Measurements from ENCODE around the gene DRG2.

Gene DRG2

DNA sequence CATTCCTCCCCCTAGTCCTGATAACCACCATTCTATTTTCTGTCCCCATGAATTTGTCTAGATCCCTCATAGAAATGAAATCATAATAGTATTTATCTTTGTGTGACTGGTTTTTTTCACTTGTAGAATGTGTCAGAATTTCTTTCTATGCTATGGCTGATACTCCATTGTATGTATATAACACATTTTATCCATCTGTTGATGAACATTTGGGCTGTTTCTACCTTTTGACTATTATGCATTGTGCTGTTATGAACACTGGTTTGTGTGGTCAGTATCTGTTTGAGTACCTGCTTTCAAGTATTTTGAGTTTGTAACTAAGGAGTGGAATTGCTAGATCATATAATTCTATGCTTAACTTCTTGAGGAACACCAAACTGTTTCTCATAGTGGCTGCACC lies 16.0 kb upstream of the DRG2 start:
- intact Hi-C loops (cut with DNase I): no loop called here
- DNase-seq: no peak

DNA sequence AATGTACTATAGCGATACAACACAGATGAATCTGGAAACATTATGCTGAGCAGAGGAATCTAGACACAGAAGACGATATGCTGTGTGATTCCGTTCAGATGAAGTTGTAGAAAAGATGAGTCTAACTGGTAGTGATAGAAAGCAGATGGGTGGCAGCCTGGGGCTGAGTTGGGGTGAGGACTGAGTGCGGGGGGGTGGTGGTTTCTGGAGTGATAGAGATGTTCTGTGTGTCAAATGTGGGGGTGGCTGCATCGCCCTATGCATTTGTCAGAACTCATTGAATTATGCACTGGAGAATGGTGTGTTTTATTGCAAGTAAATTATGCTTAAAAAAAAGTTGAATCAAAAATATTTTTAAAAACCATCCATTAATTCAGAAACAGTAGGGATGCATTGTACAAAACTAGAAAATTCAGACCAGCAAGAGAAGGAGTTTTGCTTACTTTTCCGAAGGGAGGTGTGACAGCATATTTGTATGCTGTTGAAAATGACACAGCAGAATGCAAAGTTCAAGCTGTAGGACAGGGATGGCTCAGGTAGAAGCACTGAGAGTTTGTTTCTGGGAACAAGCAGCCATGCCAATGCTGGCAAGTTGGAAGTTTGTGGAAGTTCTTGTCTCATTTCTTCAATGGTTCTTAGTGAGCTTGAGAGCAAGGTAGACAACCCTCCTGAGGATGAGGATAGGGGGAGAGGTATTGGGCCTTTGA lies 13.0 kb upstream of the DRG2 start:
- intact Hi-C loops (cut with DNase I): no loop called here
- DNase-seq: peak in 1 of 10 donors; percentile 15

DNA sequence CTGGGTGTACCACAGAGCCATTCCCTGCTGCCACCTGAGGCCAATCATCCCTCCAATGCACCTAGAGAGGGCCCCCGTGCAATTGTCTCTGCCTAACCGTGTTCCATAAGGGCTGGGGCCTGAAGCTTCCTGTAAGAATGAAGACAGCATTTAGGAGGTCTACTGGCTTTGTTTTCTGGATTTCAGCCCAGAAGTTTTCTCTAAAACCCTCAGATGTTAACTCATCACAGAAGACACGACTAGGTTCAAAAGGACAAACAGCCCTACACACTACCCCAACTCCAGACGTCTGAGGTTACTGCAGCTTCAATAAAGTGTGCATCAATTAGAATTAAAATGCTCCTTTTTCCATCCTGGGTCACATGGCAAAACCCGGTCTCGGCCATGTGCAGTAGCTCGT lies 10.8 kb upstream of the DRG2 start:
- intact Hi-C loops (cut with DNase I): no loop called here
- peak in 1 of 10 donors; percentile 39 for DNase-seq

DNA sequence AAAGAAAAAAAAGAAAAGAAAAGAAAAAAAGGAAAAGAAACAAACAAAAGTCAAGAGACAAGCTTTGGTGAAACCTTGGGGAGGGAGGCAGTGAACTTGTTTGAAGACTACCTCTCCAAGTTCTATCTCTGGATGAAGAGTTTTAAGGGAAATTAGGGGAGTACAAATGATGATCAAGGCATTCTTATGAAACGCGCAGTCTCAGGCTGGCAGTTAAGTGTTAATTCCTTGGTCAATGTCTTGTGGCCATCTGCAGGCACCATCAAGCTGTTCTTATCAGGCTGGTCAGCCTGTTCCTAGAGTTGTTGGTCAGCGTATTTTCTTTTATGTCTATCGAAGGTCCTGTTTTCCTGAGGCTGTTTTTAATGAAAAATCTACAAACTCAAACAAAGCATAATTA lies 8.2 kb upstream of the DRG2 start:
- intact Hi-C loops (cut with DNase I): no loop called here
- no peak for DNase-seq

DNA sequence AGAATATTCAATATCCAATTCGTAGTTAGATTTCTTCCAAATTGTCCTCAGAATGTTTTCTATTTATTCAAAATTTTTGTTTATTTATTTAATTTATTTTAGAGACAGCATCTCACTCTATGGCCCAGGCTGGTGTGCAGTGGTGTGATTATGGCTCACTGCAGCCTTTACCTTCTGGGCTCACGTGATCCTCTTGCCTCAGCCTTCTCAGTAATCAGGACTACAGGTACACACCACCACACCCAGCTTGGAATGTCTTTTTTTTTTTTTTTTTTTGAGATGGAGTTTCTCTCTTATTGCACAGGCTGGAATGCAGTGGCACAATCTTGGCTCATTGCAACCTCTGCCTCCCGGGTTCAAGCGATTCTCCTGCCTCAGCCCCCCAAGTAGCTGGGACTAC lies 3.5 kb upstream of the DRG2 start:
- intact Hi-C loops (cut with DNase I): loop anchor here (10.0 kb wide), 1 partner anchor 49 kb away; the partner anchor contains the start of genes ATPAF2 and GID4
- peak in 1 of 10 donors; percentile 2 for DNase-seq

DNA sequence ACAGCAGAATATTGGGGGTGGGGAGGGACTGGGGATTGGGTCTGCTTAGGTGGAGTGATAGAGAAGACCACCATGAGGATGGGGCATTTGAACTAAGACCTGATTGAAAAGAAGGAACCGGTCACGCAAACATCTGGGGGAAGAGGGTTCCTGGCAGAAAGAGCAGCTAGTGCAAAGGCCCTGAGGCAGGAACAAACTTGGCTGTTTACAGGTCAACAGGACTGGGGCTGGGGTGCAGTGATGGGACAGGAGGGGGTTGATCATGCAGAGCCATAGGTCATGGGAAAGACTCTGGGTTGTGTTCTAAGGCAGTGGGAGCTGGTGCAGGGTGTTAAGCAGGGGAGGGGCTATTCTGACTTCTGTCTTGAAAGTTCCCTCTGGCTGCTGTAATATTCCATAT lies 1.9 kb downstream of the DRG2 start:
- peak in 3 of 10 donors; percentile 1 to 36 (median 12) for DNase-seq
- intact Hi-C loops (cut with DNase I): loop anchor here (5.0 to 10.0 kb wide), 2 partner anchors 55 to 93 kb away; partner anchors contain the start of genes ALKBH5, ATPAF2 and GID4

DNA sequence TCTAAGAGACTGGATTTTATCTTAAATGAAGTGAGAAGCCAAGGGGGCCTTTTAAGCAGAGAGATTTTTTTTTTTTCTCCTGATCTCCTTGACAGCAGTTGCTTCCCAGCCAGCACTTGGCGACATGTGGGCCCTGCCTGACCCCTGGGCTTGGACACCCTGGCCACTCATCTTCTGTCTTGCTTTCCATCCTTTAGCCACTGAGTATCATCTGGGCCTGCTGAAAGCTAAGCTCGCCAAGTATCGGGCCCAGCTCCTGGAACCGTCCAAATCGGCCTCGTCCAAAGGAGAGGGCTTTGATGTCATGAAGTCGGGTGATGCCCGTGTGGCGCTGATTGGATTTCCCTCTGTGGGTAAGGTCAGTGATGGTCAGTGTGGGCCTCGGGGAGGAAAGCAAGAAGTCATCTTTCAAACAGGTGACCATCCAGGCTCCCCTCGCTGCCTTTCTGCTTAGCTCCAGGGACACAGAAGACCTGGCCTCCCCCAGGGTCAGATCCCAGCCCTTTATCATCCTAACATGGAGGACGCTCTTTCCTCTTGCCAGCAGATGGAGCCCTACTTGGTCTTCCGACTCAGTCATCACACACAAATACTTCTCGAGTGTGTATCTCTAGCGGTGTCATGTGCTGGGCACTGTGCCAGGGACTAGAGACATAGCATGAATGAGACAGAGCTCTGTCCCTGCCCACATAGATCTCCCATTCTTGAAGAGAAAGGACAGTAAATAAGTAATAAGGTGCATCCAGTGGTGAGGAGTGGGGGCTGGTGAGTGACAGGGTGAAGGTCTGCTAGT lies 6.1 kb downstream of the DRG2 start:
- DNase-seq: peak in 4 of 10 donors; percentile 21 to 75 (median 54)
- intact Hi-C loops (cut with DNase I): no loop called here

DNA sequence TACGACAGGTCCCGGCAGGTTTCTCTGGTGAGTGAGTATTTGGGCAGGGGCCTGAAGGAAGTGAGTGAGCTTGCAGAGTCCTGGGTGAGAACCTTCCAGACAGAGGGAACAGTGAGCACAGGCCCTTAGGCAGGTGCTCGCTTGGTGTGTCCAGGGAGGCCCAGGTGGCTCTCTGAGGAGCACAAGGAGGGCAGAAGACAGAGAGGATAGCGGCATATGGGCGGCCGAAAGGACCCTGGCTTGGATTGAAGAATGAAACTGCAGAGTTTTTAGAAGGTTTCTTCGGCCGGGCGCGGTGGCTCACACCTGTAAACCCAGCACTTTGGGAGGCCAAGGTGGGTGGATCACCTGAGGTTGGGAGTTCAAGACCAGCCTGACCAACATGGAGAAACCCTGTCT lies 6.7 kb downstream of the DRG2 start:
- intact Hi-C loops (cut with DNase I): no loop called here
- peak in 1 of 10 donors; percentile 52 for DNase-seq

DNA sequence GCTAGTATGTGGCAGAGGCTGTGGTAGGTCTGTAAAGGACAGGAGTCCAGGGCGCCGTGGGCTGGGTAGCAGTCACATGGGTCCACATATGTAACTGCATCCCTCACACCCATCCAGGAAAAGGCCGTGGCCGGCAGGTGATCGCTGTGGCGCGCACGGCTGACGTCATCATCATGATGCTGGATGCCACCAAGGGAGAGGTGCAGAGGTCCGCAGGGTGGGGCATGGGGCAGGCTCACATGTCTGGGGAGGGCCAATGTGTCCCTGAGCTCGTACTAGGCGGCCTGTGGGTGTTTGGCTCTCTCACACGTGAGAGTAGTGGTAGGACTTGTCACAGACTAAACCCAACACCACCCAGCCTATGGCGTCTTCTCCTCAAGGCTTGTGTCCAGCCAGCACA lies 11.8 kb downstream of the DRG2 start:
- no peak for DNase-seq
- intact Hi-C loops (cut with DNase I): no loop called here

DNA sequence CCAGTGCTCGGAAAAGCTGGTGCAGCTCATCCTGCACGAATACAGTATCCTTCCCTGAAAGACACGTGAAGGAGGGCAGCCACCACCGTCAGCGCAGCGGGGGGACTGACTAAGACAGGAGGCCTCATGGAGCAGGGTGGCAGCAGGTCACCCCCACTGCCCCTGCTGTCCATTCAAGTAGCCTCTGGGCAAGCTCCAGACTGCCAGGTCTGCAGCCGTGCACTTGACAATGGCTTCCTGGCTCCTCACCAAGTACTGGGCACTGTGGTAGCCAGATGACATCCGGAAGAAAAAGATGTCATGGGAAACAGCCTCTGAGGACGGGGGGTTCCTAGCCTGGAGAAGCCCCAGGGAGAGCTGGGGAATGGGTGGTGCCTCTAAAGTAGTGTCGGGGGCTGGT lies 12.9 kb downstream of the DRG2 start:
- intact Hi-C loops (cut with DNase I): no loop called here
- DNase-seq: no peak

DNA sequence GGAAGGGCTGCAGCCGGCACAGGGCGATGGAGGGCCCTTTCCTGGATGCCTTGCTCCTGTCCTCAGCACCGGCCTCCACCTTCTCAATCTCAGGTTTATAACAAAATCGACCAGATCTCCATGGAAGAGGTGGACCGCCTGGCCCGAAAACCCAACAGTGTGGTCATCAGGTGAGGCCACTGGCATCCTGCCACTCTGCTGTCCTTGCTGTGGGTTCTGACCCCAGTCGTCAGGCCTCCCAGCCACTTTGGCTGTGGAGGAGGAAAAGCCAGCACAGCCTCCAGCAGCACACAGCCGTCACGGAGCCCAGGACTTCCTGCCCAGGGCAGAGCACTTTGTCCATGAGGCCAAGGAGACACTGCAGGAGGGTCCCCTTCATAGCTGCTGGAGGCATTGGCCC lies 14.1 kb downstream of the DRG2 start:
- intact Hi-C loops (cut with DNase I): no loop called here
- no peak for DNase-seq

DNA sequence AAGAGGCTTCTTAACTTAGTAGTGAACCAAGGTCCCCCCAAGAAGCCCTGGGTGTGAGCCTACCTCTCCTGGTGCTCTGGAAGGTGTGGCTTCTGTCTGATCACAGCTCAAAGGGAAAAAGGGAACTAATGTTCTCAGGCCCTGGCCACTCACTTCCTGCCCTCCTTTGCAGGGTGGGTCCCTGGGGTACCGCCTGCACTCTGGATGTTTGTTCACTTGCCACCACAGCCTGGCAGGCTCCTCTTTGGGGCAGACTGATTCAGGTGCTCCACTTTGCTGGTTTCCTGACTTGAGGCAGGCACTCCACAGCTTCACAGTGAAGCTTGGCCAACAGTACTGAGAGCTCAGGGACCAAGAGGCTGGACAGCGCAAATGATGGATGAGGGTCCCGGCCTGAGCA lies 14.9 kb downstream of the DRG2 start:
- peak in 1 of 10 donors; percentile 62 for DNase-seq
- intact Hi-C loops (cut with DNase I): no loop called here

DNA sequence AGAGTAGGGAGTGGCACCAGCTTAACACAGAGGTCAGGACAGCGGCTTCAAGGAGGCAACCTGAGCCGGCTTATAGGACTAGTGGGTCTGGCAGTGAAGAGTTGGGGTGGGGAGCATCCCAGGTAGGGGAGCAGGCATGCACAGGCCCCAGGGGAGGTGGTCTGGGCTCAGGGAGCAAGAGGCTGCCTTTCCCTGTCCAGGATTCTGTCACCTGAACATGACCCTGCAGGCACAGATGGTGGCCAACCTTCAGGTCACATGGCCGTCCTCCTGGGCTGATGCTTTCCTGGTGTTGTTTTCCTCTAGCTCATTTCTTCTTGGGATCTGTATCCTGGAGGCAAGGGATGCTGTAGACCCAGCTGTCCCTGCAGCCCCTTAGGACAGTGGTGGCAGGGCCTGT lies 17.3 kb downstream of the DRG2 start:
- intact Hi-C loops (cut with DNase I): no loop called here
- no peak for DNase-seq

DNA sequence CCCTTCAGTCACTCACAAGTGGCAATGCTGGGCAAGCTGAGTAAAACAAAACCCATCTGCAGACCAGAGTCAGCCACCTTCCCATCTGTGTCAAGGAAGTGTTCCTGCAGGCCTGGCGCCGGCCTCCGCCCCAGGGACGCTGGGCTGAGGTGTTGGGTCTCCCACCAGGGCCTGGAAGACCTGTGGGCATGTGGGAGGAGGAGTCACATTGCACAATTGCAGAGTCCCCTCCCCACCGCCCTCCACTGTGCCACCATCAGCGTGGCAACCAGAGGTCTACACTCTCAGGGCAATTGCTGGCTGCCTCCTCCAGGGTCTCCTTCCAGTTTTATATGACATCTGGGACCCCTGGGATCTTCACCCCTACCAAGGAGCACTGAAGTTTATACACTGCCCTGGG lies 17.8 kb downstream of the DRG2 start:
- peak in 1 of 10 donors; percentile 68 for DNase-seq
- intact Hi-C loops (cut with DNase I): no loop called here

DNA sequence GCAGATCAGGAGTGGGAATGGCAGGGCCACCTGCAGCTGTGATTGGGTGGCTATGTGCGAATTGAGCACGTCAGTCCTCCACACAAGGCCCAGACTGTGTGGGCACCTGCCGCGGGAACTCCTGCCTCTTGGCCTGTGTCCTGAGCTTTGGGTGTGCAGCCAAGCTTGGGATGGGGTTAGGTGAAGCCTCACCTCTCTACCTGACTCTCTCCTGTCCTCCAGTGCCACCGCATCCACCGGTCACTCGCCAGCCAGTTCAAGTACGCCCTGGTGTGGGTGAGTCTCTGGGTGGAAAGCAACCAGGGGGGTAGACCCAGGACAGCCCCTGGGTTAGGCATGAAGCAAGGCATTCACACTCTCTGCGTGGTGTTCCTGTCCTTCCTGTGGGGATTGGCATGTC lies 18.5 kb downstream of the DRG2 start:
- intact Hi-C loops (cut with DNase I): no loop called here
- no peak for DNase-seq

DNA sequence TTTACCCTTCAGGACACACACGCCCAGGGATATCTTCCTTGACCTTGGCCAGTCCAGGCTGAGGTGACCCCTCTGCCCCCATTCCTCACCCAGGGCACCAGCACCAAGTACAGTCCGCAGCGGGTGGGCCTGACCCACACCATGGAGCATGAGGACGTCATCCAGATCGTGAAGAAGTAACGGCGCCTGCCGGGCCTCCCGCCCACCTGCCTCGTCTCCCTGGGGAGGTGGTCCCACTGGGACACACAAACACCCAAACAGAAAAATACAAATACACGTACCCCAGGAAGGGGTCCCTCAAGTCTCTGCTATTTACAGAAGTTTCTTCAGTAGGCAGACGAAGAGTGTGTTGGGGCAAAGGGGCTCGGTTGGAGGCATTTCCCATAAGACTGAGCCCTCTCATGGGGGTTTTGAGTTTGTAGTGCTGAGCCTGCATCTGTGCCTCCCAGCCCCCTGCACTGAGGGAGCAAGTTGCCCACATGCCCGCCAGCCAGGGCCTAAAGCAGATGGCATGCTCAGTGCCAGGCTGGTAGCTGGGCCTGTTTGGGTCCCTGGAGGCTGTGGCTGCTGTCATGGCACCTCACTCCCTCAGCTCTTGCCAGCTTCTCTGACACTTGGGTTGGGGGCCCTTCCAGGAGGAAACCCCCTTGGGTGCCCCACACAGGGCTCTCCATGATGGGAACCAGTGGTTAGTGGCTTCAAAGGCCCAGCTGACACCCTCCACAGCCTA lies 19.5 kb downstream of the DRG2 start:
- intact Hi-C loops (cut with DNase I): no loop called here
- no peak for DNase-seq

DNA sequence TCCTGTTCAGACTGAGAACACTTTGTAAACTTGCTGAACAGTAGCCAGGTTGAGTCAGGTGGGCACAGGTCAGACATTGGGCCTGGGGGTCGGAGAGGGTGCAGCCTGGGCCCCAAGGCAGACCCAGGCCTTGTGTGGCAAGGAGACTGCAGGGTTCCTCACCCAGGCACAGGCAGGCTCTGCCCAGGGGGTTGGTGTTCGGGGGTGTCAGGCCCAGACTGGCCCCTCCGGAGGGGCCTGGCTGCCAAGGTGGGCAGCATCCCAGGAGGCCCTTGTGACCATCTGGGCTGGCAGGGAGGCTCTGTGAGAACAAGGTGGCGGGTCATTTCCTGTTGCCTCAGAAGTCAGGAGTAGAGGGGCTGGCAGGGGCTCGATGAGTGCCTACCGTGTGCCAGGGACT lies 20.2 kb downstream of the DRG2 start:
- intact Hi-C loops (cut with DNase I): no loop called here
- DNase-seq: no peak

DNA sequence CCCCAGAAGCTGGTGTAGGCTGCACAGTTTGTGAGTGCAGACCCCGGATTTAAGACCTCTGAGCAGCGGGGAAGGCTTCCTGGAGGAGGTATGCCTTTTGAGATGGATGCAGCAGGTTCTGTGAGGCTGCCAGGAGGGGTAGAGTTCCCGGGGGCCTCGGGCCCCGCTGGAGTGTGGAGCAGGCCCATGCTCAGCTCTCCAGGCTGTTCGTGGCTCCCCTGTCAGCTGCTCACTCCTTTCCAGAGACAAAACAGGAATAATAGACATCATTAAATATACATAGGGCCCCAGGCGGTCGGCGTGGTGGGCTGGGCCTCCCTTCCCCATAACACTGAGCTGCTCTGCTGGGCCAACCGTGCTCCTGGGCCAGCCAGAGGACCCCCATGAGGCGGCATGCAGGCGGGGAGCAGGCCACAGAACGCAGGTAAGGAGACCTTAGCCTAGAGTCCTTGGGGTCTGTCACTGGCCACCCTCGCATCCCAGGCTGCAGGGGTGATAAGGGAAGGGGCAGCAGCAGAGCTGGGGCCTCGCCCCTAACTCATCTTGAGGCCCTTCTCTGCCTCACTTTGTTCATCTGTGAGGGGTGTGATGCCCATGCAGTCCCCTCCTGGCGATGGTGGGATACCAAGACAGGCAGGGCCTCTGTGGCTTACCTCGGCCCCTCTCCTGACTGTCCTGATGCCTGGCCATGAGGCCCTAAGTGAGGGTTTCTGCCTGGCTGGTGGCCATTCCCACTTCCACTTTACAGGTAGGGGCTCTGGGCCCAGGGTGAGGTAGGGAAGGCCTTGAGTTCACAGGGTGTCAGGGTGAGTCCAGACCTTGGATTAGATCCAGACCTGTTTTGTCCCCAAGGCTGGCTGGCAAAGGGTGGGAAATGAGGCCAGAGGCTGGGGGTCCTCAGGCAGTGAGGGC lies 20.9 kb downstream of the DRG2 start, which contains the start of gene MYO15A:
Gene MYO15A (plus strand): TSS at position 356 of the 912 bp plus-strand sequence. CDS start 10,045 bp downstream, outside the sequence.
- DNase-seq: no peak
- intact Hi-C loops (cut with DNase I): no loop called here

DNA sequence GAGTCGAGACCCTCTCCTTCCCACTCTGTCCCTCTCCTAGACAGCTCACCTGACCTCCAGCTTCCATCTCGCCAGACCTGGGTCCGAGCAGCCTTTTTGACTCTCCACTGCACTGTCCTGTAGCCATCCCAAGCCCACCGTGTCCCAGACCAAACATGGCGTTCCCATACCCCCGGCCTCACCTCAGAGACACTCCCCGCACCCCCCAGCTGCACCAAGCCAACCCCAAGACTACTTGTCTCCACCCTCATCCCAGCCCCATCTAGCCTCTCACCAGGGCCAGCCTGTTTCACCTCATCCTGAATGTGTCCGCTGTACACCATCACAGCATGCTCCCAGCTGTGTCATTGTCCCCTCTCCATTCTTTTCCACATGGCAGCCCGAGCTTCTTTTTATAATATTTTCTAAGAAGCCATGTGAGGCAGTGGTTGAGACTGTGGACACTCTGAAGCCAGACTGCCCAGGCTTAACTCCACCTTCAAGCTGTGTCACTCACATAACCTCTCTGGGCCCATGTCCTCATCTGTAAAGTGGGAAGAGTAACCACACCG lies 22.3 kb downstream of the DRG2 start:
- intact Hi-C loops (cut with DNase I): no loop called here
- no peak for DNase-seq

DNA sequence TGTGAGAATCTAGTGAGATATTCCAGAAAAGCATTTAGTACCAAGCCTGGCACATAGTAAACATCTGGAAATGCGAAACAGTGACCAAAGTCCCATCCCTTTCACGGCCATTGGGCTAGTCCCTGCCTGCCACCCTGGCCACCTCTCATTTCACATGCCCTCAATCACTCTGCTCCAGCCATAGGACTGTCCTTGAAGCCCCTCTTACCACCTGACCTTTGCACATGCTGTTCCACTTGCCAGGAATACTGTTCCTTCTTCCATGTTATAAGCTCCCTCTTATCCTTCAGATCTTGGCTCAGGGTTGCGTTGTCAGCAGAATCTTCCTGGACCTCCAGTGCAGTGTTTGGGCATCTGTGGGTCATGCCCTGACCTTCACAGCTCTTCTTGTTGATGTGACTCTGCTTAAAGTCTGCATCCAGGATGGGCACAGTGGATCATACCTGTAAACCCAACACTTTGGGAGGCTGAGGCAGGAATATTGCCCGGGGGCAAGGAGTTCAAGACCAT lies 22.9 kb downstream of the DRG2 start:
- intact Hi-C loops (cut with DNase I): no loop called here
- no peak for DNase-seq
